H9 (cell line): ENCODE data around the gene MEN1. TPM values are rescaled to one million over a fixed set of nuclear protein-coding genes. Genes with fewer than 3 reads are reported as not detected.

ENCODE experiments used
- DNase-seq: peaks from one replicate; pipeline ENCODE4 v3.0.0-alpha.2; 2017
- H2AFZ ChIP-seq: one replicate; pipeline ENCODE4 v1.6.1; 2013; ENCODE audit warnings: mild to moderate bottlenecking, low read length, control low read depth, moderate library complexity
- H2AK5ac ChIP-seq: 2 replicates; pipeline ENCODE4 v1.6.1; 2013; ENCODE audit warnings: low read length, control low read depth, mixed read lengths; ENCODE audit not compliant: insufficient read length
- H2BK120ac ChIP-seq: one replicate; pipeline ENCODE4 v1.6.1; 2013; ENCODE audit warnings: low read depth, mild to moderate bottlenecking, low read length, control low read depth, inconsistent platforms; ENCODE audit not compliant: poor library complexity, severe bottlenecking
- H2BK12ac ChIP-seq: 2 replicates; pipeline ENCODE4 v1.6.1; 2013; ENCODE audit warnings: low read length, control low read depth, mixed read lengths, low read depth; ENCODE audit not compliant: insufficient read length
- H2BK15ac ChIP-seq: 2 replicates; pipeline ENCODE4 v1.6.1; 2013; ENCODE audit warnings: low read depth, low read length, control low read depth
- H2BK20ac ChIP-seq: one replicate; pipeline ENCODE4 v1.6.1; 2013; ENCODE audit warnings: low read depth, mild to moderate bottlenecking, low read length, control low read depth, inconsistent platforms; ENCODE audit not compliant: poor library complexity, severe bottlenecking
- H2BK5ac ChIP-seq: 2 replicates; pipeline ENCODE4 v1.6.1; 2013; ENCODE audit warnings: low read length, control low read depth, mixed read lengths; ENCODE audit not compliant: insufficient read length
- H3K14ac ChIP-seq: 2 replicates; pipeline ENCODE4 v1.6.1; 2013; ENCODE audit warnings: low read length, control low read depth; ENCODE audit not compliant: insufficient read depth
- H3K18ac ChIP-seq: 2 replicates; pipeline ENCODE4 v1.6.1; 2013; ENCODE audit warnings: low read depth, mild to moderate bottlenecking, mixed read lengths, low read length, control low read depth; ENCODE audit not compliant: insufficient read length
- H3K23ac ChIP-seq: 2 replicates; pipeline ENCODE4 v1.6.1; 2013; ENCODE audit warnings: low read length, control low read depth, mixed read lengths, low read depth; ENCODE audit not compliant: insufficient read length
- H3K23me2 ChIP-seq: 2 replicates; pipeline ENCODE4 v1.6.1; 2013; ENCODE audit warnings: low read depth, mild to moderate bottlenecking, mixed read lengths, low read length, control low read depth; ENCODE audit not compliant: insufficient read length, poor library complexity, severe bottlenecking
- H3K27ac ChIP-seq: 2 replicates; pipeline ENCODE4 v1.5.1; 2013; ENCODE audit warnings: low read length, control low read depth, mixed read lengths, low read depth; ENCODE audit not compliant: insufficient read length
- H3K27me3 ChIP-seq: 2 replicates; pipeline ENCODE4 v1.6.1; 2013; ENCODE audit warnings: low read length, control low read depth, inconsistent platforms; ENCODE audit not compliant: insufficient read depth
- H3K4ac ChIP-seq: 2 replicates; pipeline ENCODE4 v1.6.1; 2013; ENCODE audit warnings: low read depth, mild to moderate bottlenecking, control low read depth, inconsistent platforms, low read length, moderate library complexity
- H3K4me1 ChIP-seq: 2 replicates; pipeline ENCODE4 v1.6.1; 2013; ENCODE audit warnings: low read length, control low read depth, inconsistent platforms; ENCODE audit not compliant: insufficient read depth
- H3K4me2 ChIP-seq: 2 replicates; pipeline ENCODE4 v1.6.1; 2013; ENCODE audit warnings: low read length, control low read depth, mixed read lengths; ENCODE audit not compliant: insufficient read length, insufficient read depth
- H3K56ac ChIP-seq: 2 replicates; pipeline ENCODE4 v1.6.1; 2013; ENCODE audit warnings: low read depth, mild to moderate bottlenecking, mixed read lengths, low read length, control low read depth; ENCODE audit not compliant: insufficient read length
- H3K79me1 ChIP-seq: 2 replicates; pipeline ENCODE4 v1.6.1; 2013; ENCODE audit warnings: low read depth, mild to moderate bottlenecking, moderate library complexity, low read length, control low read depth, inconsistent platforms; ENCODE audit not compliant: insufficient read depth, poor library complexity, severe bottlenecking
- H3K79me2 ChIP-seq: 2 replicates; pipeline ENCODE4 v1.6.1; 2013; ENCODE audit warnings: low read length, control low read depth, inconsistent platforms; ENCODE audit not compliant: insufficient read depth
- H3K9ac ChIP-seq: 2 replicates; pipeline ENCODE4 v1.6.1; 2013; ENCODE audit warnings: low read length, control low read depth, mixed read lengths; ENCODE audit not compliant: insufficient read length; ENCODE audit errors: extremely low read depth
- H3K9me3 ChIP-seq: one replicate; pipeline ENCODE4 v1.6.1; 2013; ENCODE audit warnings: low read depth, low read length, inconsistent platforms; ENCODE audit not compliant: control insufficient read depth
- H3T11ph ChIP-seq: one replicate; pipeline ENCODE4 v1.6.1; 2013; ENCODE audit warnings: mild to moderate bottlenecking, low read length, control low read depth, inconsistent platforms
- H4K20me1 ChIP-seq: one replicate; pipeline ENCODE4 v1.6.1; 2013; ENCODE audit not compliant: control insufficient read depth, insufficient read length, insufficient read depth
- H4K5ac ChIP-seq: 2 replicates; pipeline ENCODE4 v1.6.1; 2013; ENCODE audit warnings: low read depth, mild to moderate bottlenecking, mixed read lengths, low read length, control low read depth; ENCODE audit not compliant: insufficient read length
- H4K8ac ChIP-seq: replicated peaks from 2 replicates; pipeline ENCODE4 v1.6.1; 2013; ENCODE audit warnings: low read length, control low read depth, mixed read lengths, low read depth; ENCODE audit not compliant: insufficient read length
- H4K91ac ChIP-seq: 2 replicates; pipeline ENCODE4 v1.6.1; 2013; ENCODE audit warnings: low read depth, mild to moderate bottlenecking, moderate library complexity, mixed read lengths, low read length, control low read depth; ENCODE audit not compliant: insufficient read length
- H3K27ac Mint-ChIP-seq, 3 experiments: 2 replicates in 2 of 3; 3 replicates in 1 of 3; pipeline ENCODE4 v1.8.0; 2020 to 2021; ENCODE audit warnings: mixed read lengths in 3 of 3, mild to moderate bottlenecking in 1 of 3, moderate library complexity in 1 of 3
- H3K27me3 Mint-ChIP-seq: 2 replicates; pipeline ENCODE4 v1.8.0; 2021; ENCODE audit warnings: low read depth, mild to moderate bottlenecking, moderate library complexity, mixed read lengths
- H3K36me3 Mint-ChIP-seq, 3 experiments: 2 replicates in 2 of 3; 3 replicates in 1 of 3; pipeline ENCODE4 v1.8.0; 2020 to 2021; ENCODE audit warnings: low read depth in 3 of 3, mixed read lengths in 3 of 3; ENCODE audit not compliant: insufficient read depth in 1 of 3
- H3K4me1 Mint-ChIP-seq, 2 experiments: 2 replicates each; pipeline ENCODE4 v1.8.0; 2020; ENCODE audit warnings: mixed read lengths in 2 of 2
- H3K4me3 Mint-ChIP-seq, 2 experiments: 2 replicates in 1 of 2; 3 replicates in 1 of 2; pipeline ENCODE4 v1.8.0; 2020 to 2021; ENCODE audit warnings: mild to moderate bottlenecking in 2 of 2, mixed read lengths in 2 of 2, moderate library complexity in 1 of 2
- H3K9me3 Mint-ChIP-seq, 2 experiments: 2 replicates in 1 of 2; 3 replicates in 1 of 2; pipeline ENCODE4 v1.8.0; 2020; ENCODE audit warnings: mild to moderate bottlenecking in 2 of 2, mixed read lengths in 2 of 2, moderate library complexity in 1 of 2
- CTCF ChIP-seq: fragments of 200-600 bp; sonication (generic); conservative IDR thresholded peaks from 3 replicates; pipeline ENCODE4 v1.8.0; 2021; ENCODE audit warnings: antibody characterized with exemption, mild to moderate bottlenecking
- WGBS: extraction: QIAGEN DNeasy Blood & Tissue Kit; methylation state at CpG from one replicate; pipeline ENCODE4 v1.1.7; 2013; ENCODE audit warnings: missing lambda C conversion rate, low lambda C conversion rate, mixed read lengths; ENCODE audit not compliant: insufficient read length; ENCODE audit errors: extremely low coverage; 5-methylcytosine and 5-hydroxymethylcytosine counted together
- total RNA-seq: library from RNA; stranded (reverse); gene quantifications from 2 replicates; pipeline ENCODE4 v1.2.1, GENCODE V29; 2021

MEN1 gene
- total RNA-seq, 1 experiment from 2014 or later = 49.9 TPM

DNA sequence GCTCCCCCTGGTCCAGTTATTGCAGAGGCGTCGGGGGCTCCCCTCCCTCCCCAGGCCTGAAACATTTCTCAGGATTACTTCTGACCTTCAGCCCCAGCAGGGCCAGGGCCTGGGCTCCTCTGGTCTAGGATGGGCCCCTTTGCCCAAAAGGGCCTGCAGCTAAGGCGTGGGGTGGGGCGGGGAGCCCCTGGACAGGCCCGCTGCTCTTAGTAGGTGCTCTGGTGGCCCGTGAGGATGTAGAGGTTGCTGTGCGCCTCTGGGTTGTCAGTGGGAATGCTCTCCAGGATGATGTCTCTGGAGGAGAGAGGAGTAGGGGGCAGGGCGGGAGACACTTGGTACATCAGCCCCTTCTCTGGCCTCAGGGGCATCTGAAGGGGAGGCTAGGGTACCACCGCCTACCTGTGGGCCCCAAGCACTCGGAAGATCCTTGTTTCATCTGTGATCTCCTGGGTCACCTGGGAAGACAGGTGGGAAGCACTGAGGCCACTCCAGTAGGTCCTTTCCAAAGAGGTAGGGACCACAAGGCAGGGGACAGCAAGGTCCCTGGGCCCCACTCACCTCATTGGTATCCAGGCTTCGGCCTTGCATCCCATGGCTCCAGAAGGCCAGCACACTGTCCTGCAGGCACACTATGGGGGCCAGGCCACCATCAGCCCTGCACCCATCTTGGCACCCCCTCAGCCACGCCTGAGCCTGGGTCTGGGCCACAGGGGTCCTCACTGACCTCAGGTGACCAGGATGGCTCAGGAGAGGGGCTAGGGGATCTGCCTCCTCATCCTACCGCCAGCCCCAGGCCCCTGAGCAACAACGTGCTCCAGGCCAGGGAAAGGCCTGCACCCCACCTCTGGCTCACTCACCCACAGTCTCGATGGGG lies 20.8 kb downstream of the MEN1 start:
- Histone ChIP-seq H3K9me3 (no peaks in the 10 kb centered on the region), H3K4me2 (no peak overlapping the region), H3K18ac (no peak overlapping the region), H2BK12ac (no peak overlapping the region), H2BK15ac (no peak overlapping the region), H3K23me2 (no peaks in the 10 kb centered on the region), H4K8ac (no peak overlapping the region), H3K27ac (no peak overlapping the region), H3K79me1 (no peaks in the 10 kb centered on the region), H4K20me1 (no peaks in the 10 kb centered on the region), H3K14ac (no peak overlapping the region; the same call in 1 of the 2 replicates), H4K91ac (no peak overlapping the region), H3K4ac (no peak overlapping the region), H2BK5ac (no peak overlapping the region), H4K5ac (no peak overlapping the region), H3K23ac (no peak overlapping the region), H2BK120ac (no peak overlapping the region), H3K56ac (no peak overlapping the region), H3T11ph (no peak overlapping the region), H3K27me3 (no peaks in the 10 kb centered on the region), H2AK5ac (no peak overlapping the region), H2BK20ac (no peak overlapping the region), H3K4me1 (no peaks in the 10 kb centered on the region), H3K79me2 (no peaks in the 10 kb centered on the region), H2AFZ (no peak overlapping the region), H3K9ac (no peak overlapping the region)
- Mint-ChIP-seq H3K27me3 (no peaks in the 10 kb centered on the region), H3K4me3 (no peak overlapping the region), H3K27ac (peak overlapping the region in 1 of 3 experiments; percentile 84; a peak in 1 of 7 replicates), H3K36me3 (peaks cover 0 to 6% (median 3%) of the 10 kb centered on the region in 3 experiments; a peak in 2 of 7 replicates), H3K4me1 (0 out of 4 replicates have a peak, but pooled peaks cover 0 to 2% of the 10 kb centered on the region in 2 experiments), H3K9me3 (no peaks in the 10 kb centered on the region)
- no peak for DNase-seq
- no peak for TF ChIP-seq CTCF
- no CpG with 5 or more reads among the region's 15 CpGs for WGBS
